Inferior parietal cortex (tissue), 1 donor: Measurements from ENCODE around the gene CLDN6.
A peak's percentile ranks its signal among the peaks of the same experiment; 100 is the strongest.

ENCODE experiments used
- DNase-seq: peaks from one replicate; pipeline ENCODE4 v3.0.0-alpha.2; 2016; ENCODE audit errors: extremely low spot score

The CLDN6 gene

DNA sequence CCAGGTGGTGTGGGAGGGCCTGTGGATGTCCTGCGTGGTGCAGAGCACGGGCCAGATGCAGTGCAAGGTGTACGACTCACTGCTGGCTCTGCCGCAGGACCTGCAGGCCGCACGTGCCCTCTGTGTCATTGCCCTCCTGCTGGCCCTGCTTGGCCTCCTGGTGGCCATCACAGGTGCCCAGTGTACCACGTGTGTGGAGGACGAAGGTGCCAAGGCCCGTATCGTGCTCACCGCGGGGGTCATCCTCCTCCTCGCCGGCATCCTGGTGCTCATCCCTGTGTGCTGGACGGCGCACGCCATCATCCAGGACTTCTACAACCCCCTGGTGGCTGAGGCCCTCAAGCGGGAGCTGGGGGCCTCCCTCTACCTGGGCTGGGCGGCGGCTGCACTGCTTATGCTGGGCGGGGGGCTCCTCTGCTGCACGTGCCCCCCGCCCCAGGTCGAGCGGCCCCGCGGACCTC, 4.5 kb downstream of the CLDN6 start:
- DNase-seq: no peak

DNA sequence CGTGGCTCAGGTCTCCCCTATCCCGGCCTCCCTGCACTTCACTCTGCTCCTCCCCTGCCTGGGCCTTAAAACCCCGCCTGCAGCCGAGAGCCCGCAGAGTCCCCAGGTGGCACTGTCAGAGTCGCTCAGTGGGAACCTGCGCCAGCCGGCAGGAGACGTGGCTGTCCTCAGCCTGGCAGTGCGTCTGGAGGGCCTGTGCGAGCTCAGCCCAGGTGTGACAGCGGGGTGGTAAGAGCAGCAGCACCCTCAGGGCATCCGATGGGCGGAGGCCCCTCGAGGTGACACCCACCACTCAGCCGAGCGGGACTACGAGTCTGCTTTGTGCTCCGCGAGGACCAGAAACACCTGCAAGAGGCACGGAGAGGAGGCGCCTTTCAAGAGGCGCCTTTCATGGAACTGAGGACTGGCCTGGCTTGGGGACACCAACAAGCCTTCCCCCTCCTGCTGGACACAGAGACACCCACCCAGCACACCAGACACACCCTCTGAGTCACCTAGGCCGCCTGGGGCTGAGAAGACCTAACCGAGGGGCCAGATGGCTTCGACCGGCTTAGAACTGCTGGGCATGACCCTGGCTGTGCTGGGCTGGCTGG, 5.1 kb downstream of the CLDN6 start, which contains the start of gene CLDN9:
CLDN9 (plus strand) TSS at position 96 of the 593 bp plus-strand sequence; CDS start at position 536, 440 bp downstream.
- no peak for DNase-seq

DNA sequence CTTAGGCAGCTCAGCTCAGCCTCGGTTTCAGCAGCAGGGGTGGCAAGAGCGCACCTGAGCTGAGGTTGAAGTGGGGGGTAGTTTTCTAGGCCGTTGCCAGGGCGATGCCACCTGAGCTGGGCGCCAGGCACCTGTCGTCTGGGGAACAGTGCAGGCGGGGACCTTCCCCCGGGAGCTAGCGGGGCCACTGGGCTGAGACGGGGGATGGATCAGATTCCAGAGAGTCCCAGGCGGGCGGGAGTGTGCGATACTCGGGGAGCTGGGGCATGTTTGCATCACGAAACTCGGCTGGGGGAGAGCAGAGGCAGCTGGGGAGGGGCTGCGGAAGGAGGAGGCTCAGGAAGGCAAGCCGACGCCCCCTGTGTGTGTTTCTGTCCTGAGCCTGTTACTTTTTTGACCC, 5.7 kb downstream of the CLDN6 start:
- no peak for DNase-seq

GRCh38 chr16:3010510-3010909, 7.5 kb downstream of the CLDN6 start:
- DNase-seq: no peak

DNA sequence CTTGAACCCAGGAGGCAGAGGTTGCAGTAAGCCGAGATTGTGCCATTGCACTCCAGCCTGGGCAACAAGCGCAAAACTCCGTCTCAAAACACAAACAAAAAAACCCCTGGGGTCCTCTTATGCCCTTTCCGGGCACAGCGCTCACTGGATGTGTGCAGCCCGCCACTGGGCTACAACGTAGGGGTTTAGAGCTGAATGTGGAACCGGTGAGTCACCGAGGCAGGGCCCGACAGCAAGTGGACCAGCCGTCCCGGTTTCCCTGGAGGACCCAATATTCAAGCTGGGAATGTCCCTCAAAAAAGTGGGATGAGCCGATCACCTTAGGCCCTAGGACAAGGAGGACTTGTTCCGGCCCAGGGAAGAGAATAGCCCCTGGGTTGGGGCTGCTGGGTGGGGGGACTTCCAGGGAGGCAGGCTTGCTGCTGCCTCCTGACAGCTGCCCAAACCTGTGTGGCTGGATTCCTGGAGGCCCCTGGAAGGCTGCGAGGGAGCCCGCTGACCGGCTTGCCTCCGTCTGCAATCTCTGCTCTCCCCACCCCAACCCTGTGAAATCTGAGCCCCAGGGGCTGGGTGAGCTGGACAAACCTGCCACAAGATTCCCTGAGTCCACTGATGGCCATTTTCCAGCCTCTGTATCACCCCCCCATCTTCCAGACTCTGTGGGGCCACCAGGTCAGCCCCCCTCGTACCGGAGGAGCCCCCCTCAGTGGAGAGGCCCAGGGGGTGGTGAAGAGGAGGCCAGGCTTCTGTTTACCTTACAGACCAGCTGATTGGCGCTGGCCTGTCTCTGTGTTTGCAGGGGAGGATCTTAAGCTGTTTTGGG, 8.2 kb downstream of the CLDN6 start:
- no peak for DNase-seq

GRCh38 chr16:3008690-3009037, 9.3 kb downstream of the CLDN6 start:
- no peak for DNase-seq

DNA sequence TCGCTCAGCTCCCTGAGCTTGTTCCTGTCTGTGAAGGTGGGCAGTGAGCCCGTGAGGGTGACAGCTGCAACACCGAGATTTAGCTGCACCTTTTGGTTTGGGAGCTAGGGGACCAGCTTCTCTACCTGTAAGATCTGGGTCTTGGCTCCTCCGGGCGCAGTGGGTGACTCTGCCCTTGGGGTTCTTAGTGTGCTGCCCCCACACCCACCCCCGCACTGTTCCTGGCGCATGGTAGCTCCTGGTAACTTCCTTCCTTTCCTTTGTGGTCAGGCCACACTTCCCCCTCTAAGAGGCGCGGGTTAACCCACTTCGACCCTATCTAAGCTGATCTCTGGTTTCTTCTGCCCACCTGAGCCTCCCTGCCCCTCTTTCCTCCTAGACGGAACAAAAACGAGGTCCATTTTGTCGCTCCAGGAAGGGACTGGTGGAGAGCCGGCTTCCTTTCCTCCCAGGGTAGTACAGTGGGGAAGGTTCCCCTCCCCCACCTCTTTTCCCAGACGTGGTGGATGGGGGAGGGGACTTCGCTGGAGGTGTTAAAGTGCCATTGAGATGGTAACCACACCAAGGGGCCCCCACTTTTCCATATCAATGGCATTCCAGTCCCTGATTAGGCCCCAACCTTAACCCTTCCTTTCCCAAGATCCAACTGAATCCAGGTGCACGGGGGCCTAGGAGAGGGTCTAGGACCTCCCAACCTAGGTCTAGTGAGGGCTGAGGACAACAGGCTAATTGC, 9.9 kb downstream of the CLDN6 start:
- DNase-seq: no peak

GRCh38 chr16:3007059-3007956, 10.7 kb downstream of the CLDN6 start:
- DNase-seq: no peak

- DNase-seq: no peak
These were observed 13.2 kb downstream of the CLDN6 start for GRCh38 chr16:3004781-3005284.

GRCh38 chr16:3004319-3004718, 13.7 kb downstream of the CLDN6 start:
- DNase-seq: no peak

GRCh38 chr16:3003582-3004270, 14.3 kb downstream of the CLDN6 start:
- peak; percentile 99 for DNase-seq

DNA sequence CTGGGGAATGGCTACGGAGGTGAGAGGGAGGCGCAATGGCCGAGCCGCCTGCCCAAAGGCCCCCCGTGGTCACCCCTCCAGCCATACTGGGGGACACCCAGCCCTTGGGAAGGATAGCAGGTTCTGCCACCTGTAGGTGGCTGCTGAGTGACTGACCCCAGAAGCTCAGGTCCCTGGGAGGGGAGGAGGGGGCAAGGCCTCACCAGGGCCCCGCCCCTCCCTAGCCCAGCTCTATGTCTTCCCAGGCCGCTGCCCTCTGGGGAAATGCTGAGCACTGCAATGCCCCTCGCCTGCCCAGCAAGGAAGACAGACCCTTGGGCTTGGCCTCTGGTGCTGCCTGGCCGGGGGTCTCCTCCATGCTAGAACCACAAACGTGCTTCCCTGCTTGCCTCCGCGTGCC, 16.7 kb downstream of the CLDN6 start:
- DNase-seq: no peak

GRCh38 chr16:3000540-3000939, 17.4 kb downstream of the CLDN6 start:
- no peak for DNase-seq

DNA sequence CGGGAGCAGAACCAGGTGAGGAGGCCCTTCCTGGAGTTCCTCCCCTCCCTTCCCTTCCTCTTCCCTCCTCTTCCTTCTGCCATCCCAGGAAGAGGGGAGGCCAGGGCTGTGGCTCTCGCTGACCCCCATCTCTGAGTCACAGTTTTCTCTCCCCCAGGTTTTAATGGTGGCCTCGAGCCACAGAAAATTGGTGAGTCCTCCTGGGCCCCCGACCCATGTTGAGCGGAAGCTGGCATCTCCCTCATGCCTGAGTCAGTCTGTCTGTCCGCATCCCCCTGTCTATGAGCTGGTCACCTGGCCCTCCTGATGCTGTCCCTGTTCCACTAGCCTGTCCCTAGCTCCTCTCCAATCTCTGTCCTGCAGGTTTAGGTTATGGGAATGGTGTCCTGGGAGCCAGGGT, 18.1 kb downstream of the CLDN6 start:
- no peak for DNase-seq

DNA sequence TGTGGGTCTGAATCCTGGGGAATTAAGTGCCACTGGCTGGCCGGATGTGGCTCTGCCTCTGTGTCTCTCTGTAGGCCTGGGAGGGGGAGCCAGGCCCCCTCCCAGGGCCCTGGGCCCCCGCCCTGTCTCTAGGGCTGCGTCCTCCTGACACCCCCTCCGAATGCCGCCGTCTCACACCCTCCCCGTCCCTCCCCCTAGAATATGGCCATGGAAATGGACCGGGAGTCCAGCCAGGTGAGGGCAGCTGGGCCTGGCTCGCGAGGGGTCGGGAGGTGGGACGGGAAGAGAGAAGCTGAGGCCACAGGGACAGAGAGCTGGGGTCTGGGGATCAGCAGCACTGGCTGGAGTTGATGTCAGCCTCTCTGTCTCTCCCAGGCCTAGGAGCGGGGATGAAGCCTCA, 21.7 kb downstream of the CLDN6 start:
- no peak for DNase-seq

GRCh38 chr16:2992383-2993081, 25.5 kb downstream of the CLDN6 start:
- DNase-seq: no peak

- no peak for DNase-seq
These were observed 26.3 kb downstream of the CLDN6 start for GRCh38 chr16:2991566-2992261.

GRCh38 chr16:2990891-2991290, 27.1 kb downstream of the CLDN6 start:
- no peak for DNase-seq

- DNase-seq: no peak
These were observed 29.3 kb downstream of the CLDN6 start for GRCh38 chr16:2988590-2989099.
